ENCODE data around the gene CAP1. TPM values are rescaled to one million over a fixed set of nuclear protein-coding genes. Genes with fewer than 3 reads are reported as not detected.

Gene CAP1
- total and polyA plus RNA-seq, 10 of the 15 experiments (the other 5 are each of a cell fraction or from before 2014, with no cell fraction given) = 360 to 500 (median 431) TPM

- no peaks in the 10 kb centered on the region for H3K79me2 ChIP-seq (ENCODE audit: control insufficient read depth, insufficient read depth, low read length)
- ATAC-seq (no peak), DNase-seq (ENCODE audit: low read depth, low spot score) (no peak), FAIRE-seq (no peak)
- ChIA-PET RAD21 (ENCODE audit: unreplicated experiment) (interaction anchor here (0.9 to 2.4 kb wide), 6 partner anchors 10 to 75 kb away, joined by 3 to 11 read pairs (median 6); partner anchors contain the start of gene CAP1), POLR2A (interaction anchor here (0.6 to 1.9 kb wide), 5 partner anchors 17 to 386 kb away, joined by 3 to 5 read pairs (median 3); partner anchors contain the start of genes CAP1 and NT5C1A), SMC1A (ENCODE audit: uncharacterized antibody, unreplicated experiment) (interaction anchor here (0.6 to 5.6 kb wide), 13 partner anchors 10 to 335 kb away, joined by 3 to 28 read pairs (median 4); partner anchors contain the start of gene CAP1), CTCF (interaction anchor here (0.6 to 3.5 kb wide), 9 partner anchors 27 to 203 kb away, joined by 3 to 21 read pairs (median 4); no protein-coding TSS in a partner anchor)
- H3K4me1 ChIP-seq (ENCODE audit: control insufficient read depth, insufficient read depth, low read length) = peaks cover 46% of the 10 kb centered on the region
- H3K9me3 ChIP-seq (replicated peaks; ENCODE audit: control insufficient read depth, insufficient read depth, low read length) = peaks cover 18% of the 10 kb centered on the region
- no peak overlapping the region for H3K9ac ChIP-seq (ENCODE audit: control insufficient read depth, insufficient read depth, low read length)
- no peaks in the 10 kb centered on the region for H3K27me3 ChIP-seq (replicated peaks in 1 of 2; ENCODE audit: control insufficient read depth in 2 of 2, insufficient read depth in 2 of 2, low read length in 1 of 2)
- H3K36me3 ChIP-seq (ENCODE audit: control insufficient read depth in 2 of 2, insufficient read depth in 2 of 2, low read length in 1 of 2) = no peaks in the 10 kb centered on the region
- no peak overlapping the region for H3K4me2 ChIP-seq (ENCODE audit: control insufficient read depth, insufficient read depth)
- BruUV-seq (replicated peaks) = no TSS peak
- intact Hi-C loops (cut with micrococcal nuclease; ENCODE audit: unreplicated experiment) (no loop called here), in situ Hi-C loops (cut with MboI) (no loop called here)
- H3K27ac ChIP-seq (ENCODE audit: control insufficient read depth, insufficient read depth) = peak overlapping the region; percentile 45; the same call in 1 of the 2 replicates
- WGBS (ENCODE audit: insufficient coverage, insufficient replicate concordance, low lambda C conversion rate, missing lambda C conversion rate) = 31% methylated on average over 2 of the region's 2 CpGs
- no peak overlapping the region for H3K4me3 ChIP-seq
- H2AFZ ChIP-seq (ENCODE audit: control insufficient read depth, low read depth, low read length) = no peak overlapping the region
- TF ChIP-seq POU2F2 (IDR thresholded peaks at IDR 0.05; ENCODE audit: borderline replicate concordance, low read depth, low read length) (no peak), USF1 (IDR thresholded peaks at IDR 0.05; ENCODE audit: borderline replicate concordance, extremely low read length, insufficient read depth, low read depth, low read length) (no peak), ATF3 (IDR thresholded peaks at IDR 0.05; ENCODE audit: borderline replicate concordance, extremely low read depth, low read depth, low read length) (no peak), ZNF592 (IDR thresholded peaks at IDR 0.05) (no peak)
- H4K20me1 ChIP-seq (ENCODE audit: control insufficient read depth, insufficient read depth) = no peaks in the 10 kb centered on the region
Observed at GRCh38 chr1:40001456-40001855, 39.1 kb upstream of the CAP1 start.
